SU-DHL-6 (cell line): ENCODE measurements around the gene TCF12.

ENCODE experiments used
- CTCF ChIP-seq: fragments of 200-600 bp; sonication (generic); IDR thresholded peaks from one replicate; pipeline ENCODE4 v1.5.1; 2017; ENCODE audit warnings: antibody characterized with exemption, mild to moderate bottlenecking, low read length, moderate library complexity; ENCODE audit not compliant: insufficient read depth, poor library complexity, severe bottlenecking
- EZH2phosphoT487 ChIP-seq: fragments of 200-600 bp; sonication (generic), shearing (Covaris generic); conservative IDR thresholded peaks from 2 replicates; pipeline ENCODE4 v1.6.1; 2018; ENCODE audit warnings: mild to moderate bottlenecking, antibody characterized with exemption, low read length, moderate library complexity, mixed read lengths

- no peak for TF ChIP-seq CTCF
- no peak for TF ChIP-seq EZH2phosphoT487
Observed at GRCh38 chr15:57259568-57260040, 341.2 kb downstream of the TCF12 start.
